GM12878 (cell line): ENCODE results near the gene PRKCD. TPM values are rescaled to one million over a fixed set of nuclear protein-coding genes. Genes with fewer than 3 reads are reported as not detected.

Experiments used
- ATAC-seq: fragments of 200-7000 bp; cut with Tn5 transposase; 3 replicates; pipeline ENCODE4 v1.9.1; 2020; ENCODE audit warnings: mild to moderate bottlenecking, moderate library complexity
- Bru-seq: library from RNA; stranded (reverse); fragments of 400-500 nt; gene quantifications from one replicate; lab custom pipeline; 2021; lab: Mats Ljungman, UMichigan
- BruChase-seq, 2 experiments: library from RNA; stranded (reverse); fragments of 400-500 nt; gene quantifications; one replicate each; lab custom pipeline; 2021; lab: Mats Ljungman, UMichigan
- BruUV-seq: library from RNA; stranded (reverse); fragments of 400-500 nt; replicated peaks from 2 replicates; lab custom pipeline; 2021; lab: Mats Ljungman, UMichigan
- CTCF ChIA-PET: fragments of 300-600 bp; sonication (Branson Sonifier 250); formaldehyde crosslinking; extraction: SDS; loops from one replicate; lab custom pipeline; 2021; ENCODE audit warnings: inconsistent platforms; lab: Yijun Ruan, JAX
- POLR2A ChIA-PET: fragments of 350-600 bp; formaldehyde crosslinking; extraction: SDS; loops from one replicate; lab custom pipeline; 2021; ENCODE audit warnings: inconsistent platforms; lab: Charles Lee
- RAD21 ChIA-PET: fragments of 300-600 bp; sonication (Branson Sonifier 250); formaldehyde crosslinking; loops from one replicate; lab custom pipeline; 2023; ENCODE audit warnings: antibody characterized with exemption; ENCODE audit not compliant: unreplicated experiment; lab: Charles Lee
- SMC1A ChIA-PET: fragments of 300-600 bp; sonication (Branson Sonifier 250); formaldehyde crosslinking; loops from one replicate; lab custom pipeline; 2023; ENCODE audit not compliant: unreplicated experiment, uncharacterized antibody; lab: Charles Lee
- DNase-seq: peaks from one replicate; pipeline ENCODE4 v3.0.0-alpha.2; 2011; ENCODE audit warnings: low read depth, low spot score
- FAIRE-seq: peaks from 3 replicates; lab custom pipeline; 2011; peaks lifted over from hg19 to GRCh38; lab: Jason Lieb, UNC
- H2AFZ ChIP-seq: 2 replicates; pipeline ENCODE4 v1.6.0; 2011; ENCODE audit warnings: low read depth, low read length, control low read depth; ENCODE audit not compliant: control insufficient read depth
- H3K27ac ChIP-seq: 2 replicates; pipeline ENCODE4 v1.5.1; 2011; ENCODE audit warnings: control low read depth; ENCODE audit not compliant: control insufficient read depth, insufficient read depth
- H3K27me3 ChIP-seq, 2 experiments: replicated peaks in 1 of 2; 2 replicates each; pipeline versions ENCODE4 v1.6.0 to v1.6.1; 2011; ENCODE audit warnings: low read length in 1 of 2; ENCODE audit not compliant: control insufficient read depth in 2 of 2, insufficient read depth in 2 of 2
- H3K36me3 ChIP-seq, 2 experiments: 2 replicates each; pipeline ENCODE4 v1.5.1; 2011; ENCODE audit warnings: low read length in 1 of 2; ENCODE audit not compliant: control insufficient read depth in 2 of 2, insufficient read depth in 2 of 2
- H3K4me1 ChIP-seq: 2 replicates; pipeline ENCODE4 v1.6.1; 2011; ENCODE audit warnings: mild to moderate bottlenecking, low read length, moderate library complexity, mixed read lengths; ENCODE audit not compliant: control insufficient read depth, insufficient read depth
- H3K4me2 ChIP-seq: 2 replicates; pipeline ENCODE4 v1.6.0; 2011; ENCODE audit warnings: control low read depth; ENCODE audit not compliant: control insufficient read depth, insufficient read depth
- H3K4me3 ChIP-seq: fragments of 200-600 bp; sonication (generic); 2 replicates; pipeline ENCODE4 v1.5.1; 2016
- H3K79me2 ChIP-seq: 2 replicates; pipeline ENCODE4 v1.6.0; 2011; ENCODE audit warnings: low read length; ENCODE audit not compliant: control insufficient read depth, insufficient read depth
- H3K9ac ChIP-seq: 2 replicates; pipeline ENCODE4 v1.8.0; 2011; ENCODE audit warnings: low read length, control low read depth, mixed read lengths; ENCODE audit not compliant: control insufficient read depth, insufficient read depth
- H3K9me3 ChIP-seq: replicated peaks from 3 replicates; pipeline ENCODE4 v1.5.1; 2011; ENCODE audit warnings: mild to moderate bottlenecking, low read length; ENCODE audit not compliant: control insufficient read depth, insufficient read depth
- H4K20me1 ChIP-seq: 2 replicates; pipeline ENCODE4 v1.6.0; 2011; ENCODE audit not compliant: control insufficient read depth, insufficient read depth
- HCFC1 ChIP-seq: fragments of 150-350 bp; IDR thresholded peaks from 2 replicates; pipeline ENCODE4 v1.6.1; 2014; ENCODE audit warnings: low read length
- MEF2A ChIP-seq: IDR thresholded peaks from 2 replicates; pipeline ENCODE4 v1.6.1; 2011; ENCODE audit warnings: low read depth, mild to moderate bottlenecking, low read length, moderate library complexity; ENCODE audit not compliant: insufficient read depth
- MYC ChIP-seq: IDR thresholded peaks from 2 replicates; pipeline ENCODE4 v1.6.1; 2011; ENCODE audit warnings: mild to moderate bottlenecking, low read length, moderate library complexity, inconsistent platforms; ENCODE audit not compliant: insufficient read depth, insufficient replicate concordance, insufficient read length, severe bottlenecking
- POLR2A ChIP-seq: IDR thresholded peaks from 2 replicates; pipeline ENCODE4 v1.6.1; 2011; ENCODE audit warnings: low read depth, mild to moderate bottlenecking, low read length
- RAD21 ChIP-seq: IDR thresholded peaks from 2 replicates; pipeline ENCODE4 v1.6.1; 2011; ENCODE audit warnings: mild to moderate bottlenecking, low read depth, low read length, moderate library complexity; ENCODE audit not compliant: insufficient read depth
- TBL1XR1 ChIP-seq: IDR thresholded peaks from 2 replicates; pipeline ENCODE4 v1.6.1; 2012; ENCODE audit warnings: low read depth, low read length, improper control_type of control experiment
- WGBS: methylation state at CpG from one replicate; pipeline ENCODE4 v1.1.6; 2016; ENCODE audit warnings: low lambda C conversion rate; ENCODE audit not compliant: insufficient replicate concordance, insufficient coverage; ENCODE audit errors: missing lambda C conversion rate; 5-methylcytosine and 5-hydroxymethylcytosine counted together
- in situ Hi-C: fragments of 300-500 bp; cut with MboI; formaldehyde crosslinking; loops from 9 replicates; pipeline ENCODE4 v1.14.3; 2018; ENCODE audit warnings: mixed read lengths
- intact Hi-C: fragments of 100-400 bp; cut with micrococcal nuclease; formaldehyde crosslinking; loops from one replicate; pipeline ENCODE4 v1.14.2; 2022; ENCODE audit not compliant: unreplicated experiment
- long read RNA-seq, 2 experiments: library from polyadenylated mRNA; unstranded; transcript quantifications; one replicate each; pipeline ENCODE4 v2.0.0, GENCODE V29; 2019 to 2020
- polyA minus RNA-seq, 3 experiments: library from RNA; depleted of rRNA, polyadenylated mRNA; stranded (reverse); fragments of >200 nt; gene quantifications; 2 replicates each; pipeline ENCODE4 v1.2.3, GENCODE V29; 2011
- polyA plus RNA-seq, 11 experiments: library from polyadenylated mRNA; depleted of rRNA in 4 of 11; unstranded in 6 of 11; stranded (reverse) in 5 of 11; fragments of >200 nt; fragmentation: Nextera tagmentation in 4 of 11; fragmentation: Illumina TruSeq in 1 of 11; extraction: Ambion mirVana in 4 of 11; extraction: Trizol in 1 of 11; gene quantifications; 1 replicate in 1 of 11; 2 replicates in 10 of 11; pipeline versions ENCODE4 v1.2.1 to v1.2.3, GENCODE V29; 2011 to 2016; ENCODE audit warnings: inconsistent platforms in 2 of 11, missing spikeins in 2 of 11, low read depth in 1 of 11
- total RNA-seq, 4 experiments: library from RNA; depleted of rRNA in 3 of 4; stranded (reverse); fragments of >200 nt in 3 of 4; fragmentation: Illumina TruSeq in 1 of 4; extraction: Trizol in 1 of 4; gene quantifications; 2 replicates each; pipeline versions ENCODE4 v1.2.1 to v1.2.3, GENCODE V29; 2013 to 2021
- TF ChIP-seq, protein P1 (sequence below): IDR thresholded peaks from 2 replicates; pipeline ENCODE4 v1.6.1; 2012; ENCODE audit warnings: improper control_type of control experiment, low read depth, low read length; ENCODE audit not compliant: insufficient replicate concordance
- TF ChIP-seq, protein P2 (sequence below): fragments of 150-350 bp; IDR thresholded peaks from 2 replicates; pipeline ENCODE4 v1.6.1; 2016; ENCODE audit warnings: low read depth, low read length

The PRKCD gene
- 13.2 and 14.9 TPM in 2 replicates for total RNA-seq (2013; cell fraction: nucleolus; rRNA removed)
- total RNA-seq (2014; rRNA removed) (12.5 and 17.3 TPM in 2 replicates), total RNA-seq (2014; rRNA removed; fragmentation: Illumina TruSeq; extraction: Trizol) (28.0 TPM in 2 replicates), total RNA-seq (2021) (78.3 and 81.7 TPM in 2 replicates), polyA plus RNA-seq (2011; rRNA removed) (69.0 and 114 TPM in 2 replicates), polyA plus RNA-seq (2014; fragmentation: Illumina TruSeq; extraction: Trizol) (79.1 and 90.0 TPM in 2 replicates), polyA plus RNA-seq (2014; fragmentation: Nextera tagmentation; extraction: Ambion mirVana) (10 to 100 TPM; 13.2 to 22.1 TPM), polyA plus RNA-seq (2014; rRNA removed) (85.7 and 90.7 TPM in 2 replicates), polyA plus RNA-seq (2016; fragmentation: Nextera tagmentation; extraction: Ambion mirVana) (10 to 100 TPM; 10.0 to 56.8 TPM), polyA minus RNA-seq (2011; rRNA and poly(A)+ RNA removed) (123 and 129 TPM in 2 replicates), Bru-seq, nascent RNA (percentile 87 among the genes with signal in this experiment), BruChase-seq, experiment 1, labeled RNA remaining after a 6-hour chase (percentile 93 among the genes with signal in this experiment), BruChase-seq, experiment 2, labeled RNA remaining after a 2-hour chase (percentile 90 among the genes with signal in this experiment)
- 27.9 TPM for polyA plus RNA-seq (2011; ENCODE audit: low read depth)
- 110 and 139 TPM in 2 replicates for polyA plus RNA-seq (2011; cell fraction: cytosol; rRNA removed)
- polyA plus RNA-seq (2011; cell fraction: nucleus; rRNA removed): 155 and 176 TPM in 2 replicates
- polyA plus RNA-seq (2012): 57.8 and 64.6 TPM in 2 replicates
- polyA minus RNA-seq (2011; cell fraction: cytosol; rRNA and poly(A)+ RNA removed): 34.2 and 36.8 TPM in 2 replicates
- 40.1 and 59.2 TPM in 2 replicates for polyA minus RNA-seq (2011; cell fraction: nucleus; rRNA and poly(A)+ RNA removed)
- long read RNA-seq, experiment 1, transcript PRKCD-201 (19 exons, 2,680 nt): minor isoform, 27 of 76 reads
- long read RNA-seq, experiment 1, transcript PRKCD-202 (18 exons, 2,810 nt): major isoform, 36 of 76 reads
- long read RNA-seq, experiment 1, partial matches to known transcripts: 5 of 76 reads
- long read RNA-seq, experiment 1, other reads (novel, unspliced or antisense): 8 of 76 reads
- long read RNA-seq, experiment 2, partial matches to known transcripts: 11 of 12 reads
- long read RNA-seq, experiment 2, other reads (novel, unspliced or antisense): 1 of 12 reads

DNA sequence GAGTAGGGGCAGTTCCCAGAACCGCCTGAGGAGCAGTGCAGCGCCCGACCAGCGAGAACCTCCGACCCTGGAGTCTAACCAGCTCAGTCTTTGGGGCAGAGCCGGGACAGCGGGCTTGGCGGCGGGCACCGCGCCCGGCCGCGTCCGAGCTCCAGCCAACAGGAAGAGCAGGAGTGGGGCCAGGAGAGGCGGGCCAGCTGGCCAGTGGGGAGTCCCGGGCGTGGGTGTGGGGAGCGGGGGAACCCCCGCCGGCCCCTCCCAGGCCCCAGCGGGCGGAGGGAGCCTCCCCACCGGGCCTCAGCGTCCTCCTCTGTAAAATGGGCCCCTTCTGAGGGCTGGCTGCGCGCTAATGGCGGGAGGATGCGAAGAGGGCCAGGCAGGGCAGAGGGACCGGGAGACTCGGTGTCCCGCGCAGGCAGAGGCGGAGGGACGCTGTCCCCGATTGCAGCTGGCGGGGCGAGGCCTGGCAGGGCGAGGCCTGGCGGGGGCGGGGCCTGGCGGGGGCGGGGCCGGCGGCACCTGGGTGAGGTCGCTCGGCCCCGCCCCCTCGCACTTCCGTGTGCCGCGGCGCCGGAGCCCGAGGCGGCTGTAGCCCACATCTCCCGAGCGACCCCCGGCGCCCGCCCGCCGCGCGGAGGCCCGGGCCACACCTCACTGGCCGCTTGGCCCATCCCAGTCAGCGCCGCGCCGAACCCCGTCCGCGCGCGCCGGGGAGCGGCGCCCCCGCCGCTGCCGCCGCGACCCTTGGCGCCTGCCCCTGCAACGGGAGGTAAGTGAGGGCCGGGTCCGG is at the start of gene PRKCD:
Gene PRKCD (plus strand): TSS at position 550 of the 790 bp plus-strand sequence. CDS start 17,214 bp downstream, outside the sequence.
- H3K79me2 ChIP-seq: peaks cover 59% of the 10 kb centered on the region
- RAD21 ChIA-PET: interaction anchor here (0.6 to 1.5 kb wide), 12 partner anchors 9 to 51 kb away, joined by 3 to 14 read pairs (median 4); no protein-coding TSS in a partner anchor
- no peak for DNase-seq
- peak within 1 kb of the TSS; percentile 92 for H3K27ac ChIP-seq
- ATAC-seq: peak; percentile 74
- no peaks in the 10 kb centered on the region; a peak in 1 of 4 replicates for H3K27me3 ChIP-seq
- peaks cover 45% of the 10 kb centered on the region for H3K4me1 ChIP-seq
- FAIRE-seq: no peak
- in situ Hi-C loops: no loop called here
- intact Hi-C loops: loop anchor here (2.0 to 5.0 kb wide), 2 partner anchors 30 to 624 kb away; partner anchors contain the start of genes RFT1 and UQCC5
- H3K4me2 ChIP-seq: peak within 1 kb of the TSS; percentile 97
- peak within 1 kb of the TSS; percentile 97 for H3K4me3 ChIP-seq
- peak within 1 kb of the TSS; percentile 90 for H2AFZ ChIP-seq
- POLR2A ChIA-PET: interaction anchor here (0.8 to 3.6 kb wide), 12 partner anchors 10 to 36 kb away, joined by 3 to 32 read pairs (median 6); no protein-coding TSS in a partner anchor
- CTCF ChIA-PET: interaction anchor here (0.6 to 4.2 kb wide), 12 partner anchors 9 to 51 kb away, joined by 3 to 45 read pairs (median 4); no protein-coding TSS in a partner anchor
- SMC1A ChIA-PET: interaction anchor here (0.7 to 2.1 kb wide), 13 partner anchors 9 to 37 kb away, joined by 3 to 13 read pairs (median 4); no protein-coding TSS in a partner anchor
- peaks cover 17% of the 10 kb centered on the region for H4K20me1 ChIP-seq
- peak within 1 kb of the TSS; percentile 90 for H3K9ac ChIP-seq
- peaks cover 0 to 6% of the 10 kb centered on the region in 2 experiments for H3K36me3 ChIP-seq
- WGBS: 2% methylated on average over 55 of the region's 88 CpGs
- BruUV-seq: no TSS peak
- H3K9me3 ChIP-seq: no peaks in the 10 kb centered on the region
- TF ChIP-seq TBL1XR1 (no peak), POLR2A (peak; percentile 78), MYC (no peak), MEF2A (no peak), RAD21 (peak; percentile 13; the same call in 1 of the 2 replicates), HCFC1 (no peak)
- TF ChIP-seq, protein P1, sequence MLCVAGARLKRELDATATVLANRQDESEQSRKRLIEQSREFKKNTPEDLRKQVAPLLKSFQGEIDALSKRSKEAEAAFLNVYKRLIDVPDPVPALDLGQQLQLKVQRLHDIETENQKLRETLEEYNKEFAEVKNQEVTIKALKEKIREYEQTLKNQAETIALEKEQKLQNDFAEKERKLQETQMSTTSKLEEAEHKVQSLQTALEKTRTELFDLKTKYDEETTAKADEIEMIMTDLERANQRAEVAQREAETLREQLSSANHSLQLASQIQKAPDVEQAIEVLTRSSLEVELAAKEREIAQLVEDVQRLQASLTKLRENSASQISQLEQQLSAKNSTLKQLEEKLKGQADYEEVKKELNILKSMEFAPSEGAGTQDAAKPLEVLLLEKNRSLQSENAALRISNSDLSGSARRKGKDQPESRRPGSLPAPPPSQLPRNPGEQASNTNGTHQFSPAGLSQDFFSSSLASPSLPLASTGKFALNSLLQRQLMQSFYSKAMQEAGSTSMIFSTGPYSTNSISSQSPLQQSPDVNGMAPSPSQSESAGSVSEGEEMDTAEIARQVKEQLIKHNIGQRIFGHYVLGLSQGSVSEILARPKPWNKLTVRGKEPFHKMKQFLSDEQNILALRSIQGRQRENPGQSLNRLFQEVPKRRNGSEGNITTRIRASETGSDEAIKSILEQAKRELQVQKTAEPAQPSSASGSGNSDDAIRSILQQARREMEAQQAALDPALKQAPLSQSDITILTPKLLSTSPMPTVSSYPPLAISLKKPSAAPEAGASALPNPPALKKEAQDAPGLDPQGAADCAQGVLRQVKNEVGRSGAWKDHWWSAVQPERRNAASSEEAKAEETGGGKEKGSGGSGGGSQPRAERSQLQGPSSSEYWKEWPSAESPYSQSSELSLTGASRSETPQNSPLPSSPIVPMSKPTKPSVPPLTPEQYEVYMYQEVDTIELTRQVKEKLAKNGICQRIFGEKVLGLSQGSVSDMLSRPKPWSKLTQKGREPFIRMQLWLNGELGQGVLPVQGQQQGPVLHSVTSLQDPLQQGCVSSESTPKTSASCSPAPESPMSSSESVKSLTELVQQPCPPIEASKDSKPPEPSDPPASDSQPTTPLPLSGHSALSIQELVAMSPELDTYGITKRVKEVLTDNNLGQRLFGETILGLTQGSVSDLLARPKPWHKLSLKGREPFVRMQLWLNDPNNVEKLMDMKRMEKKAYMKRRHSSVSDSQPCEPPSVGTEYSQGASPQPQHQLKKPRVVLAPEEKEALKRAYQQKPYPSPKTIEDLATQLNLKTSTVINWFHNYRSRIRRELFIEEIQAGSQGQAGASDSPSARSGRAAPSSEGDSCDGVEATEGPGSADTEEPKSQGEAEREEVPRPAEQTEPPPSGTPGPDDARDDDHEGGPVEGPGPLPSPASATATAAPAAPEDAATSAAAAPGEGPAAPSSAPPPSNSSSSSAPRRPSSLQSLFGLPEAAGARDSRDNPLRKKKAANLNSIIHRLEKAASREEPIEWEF: no peak
- TF ChIP-seq, protein P2, sequence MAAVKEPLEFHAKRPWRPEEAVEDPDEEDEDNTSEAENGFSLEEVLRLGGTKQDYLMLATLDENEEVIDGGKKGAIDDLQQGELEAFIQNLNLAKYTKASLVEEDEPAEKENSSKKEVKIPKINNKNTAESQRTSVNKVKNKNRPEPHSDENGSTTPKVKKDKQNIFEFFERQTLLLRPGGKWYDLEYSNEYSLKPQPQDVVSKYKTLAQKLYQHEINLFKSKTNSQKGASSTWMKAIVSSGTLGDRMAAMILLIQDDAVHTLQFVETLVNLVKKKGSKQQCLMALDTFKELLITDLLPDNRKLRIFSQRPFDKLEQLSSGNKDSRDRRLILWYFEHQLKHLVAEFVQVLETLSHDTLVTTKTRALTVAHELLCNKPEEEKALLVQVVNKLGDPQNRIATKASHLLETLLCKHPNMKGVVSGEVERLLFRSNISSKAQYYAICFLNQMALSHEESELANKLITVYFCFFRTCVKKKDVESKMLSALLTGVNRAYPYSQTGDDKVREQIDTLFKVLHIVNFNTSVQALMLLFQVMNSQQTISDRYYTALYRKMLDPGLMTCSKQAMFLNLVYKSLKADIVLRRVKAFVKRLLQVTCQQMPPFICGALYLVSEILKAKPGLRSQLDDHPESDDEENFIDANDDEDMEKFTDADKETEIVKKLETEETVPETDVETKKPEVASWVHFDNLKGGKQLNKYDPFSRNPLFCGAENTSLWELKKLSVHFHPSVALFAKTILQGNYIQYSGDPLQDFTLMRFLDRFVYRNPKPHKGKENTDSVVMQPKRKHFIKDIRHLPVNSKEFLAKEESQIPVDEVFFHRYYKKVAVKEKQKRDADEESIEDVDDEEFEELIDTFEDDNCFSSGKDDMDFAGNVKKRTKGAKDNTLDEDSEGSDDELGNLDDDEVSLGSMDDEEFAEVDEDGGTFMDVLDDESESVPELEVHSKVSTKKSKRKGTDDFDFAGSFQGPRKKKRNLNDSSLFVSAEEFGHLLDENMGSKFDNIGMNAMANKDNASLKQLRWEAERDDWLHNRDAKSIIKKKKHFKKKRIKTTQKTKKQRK: no peak
